HepG2 (cell line): ENCODE results near the gene LEF1.

Source experiments
- JUN ChIP-seq: sonication (generic); formaldehyde crosslinking; IDR thresholded peaks from 2 replicates; pipeline ENCODE4 v1.4.0; 2020; ENCODE audit warnings: mild to moderate bottlenecking, missing genetic modification reagents
- KLF11 ChIP-seq: IDR thresholded peaks from 2 replicates; pipeline ENCODE4 v1.6.1; 2016; ENCODE audit warnings: missing compliant biosample characterization
- PHB2 ChIP-seq: fragments of 450-650 bp; IDR thresholded peaks from 2 replicates; pipeline ENCODE4 v1.6.1; 2018; ENCODE audit not compliant: partially characterized antibody
- TF ChIP-seq, protein P1 (sequence below): sonication (generic); formaldehyde crosslinking; IDR thresholded peaks from 2 replicates; pipeline ENCODE4 v1.4.0; 2020; ENCODE audit warnings: mild to moderate bottlenecking, missing genetic modification reagents

DNA sequence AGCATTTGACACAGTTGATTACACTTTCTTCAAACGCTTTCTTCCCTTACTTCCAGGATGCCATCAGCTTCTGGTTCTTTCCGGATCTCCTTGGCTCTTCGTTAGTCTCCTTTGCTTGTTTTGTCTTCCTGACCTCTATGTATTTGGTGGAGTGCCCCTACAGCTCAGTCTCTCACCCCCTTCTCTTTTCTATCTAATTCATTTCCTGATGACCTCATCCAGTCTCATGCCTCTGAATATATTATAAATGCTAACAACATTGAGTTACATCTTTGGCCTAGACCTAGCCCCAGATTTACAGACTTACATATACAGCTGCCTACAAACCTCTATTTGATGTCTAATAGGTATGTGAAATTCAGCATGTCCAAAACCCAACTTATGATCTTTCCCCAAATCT lies 16.5 kb upstream of the LEF1 start:
- TF ChIP-seq, protein P1, sequence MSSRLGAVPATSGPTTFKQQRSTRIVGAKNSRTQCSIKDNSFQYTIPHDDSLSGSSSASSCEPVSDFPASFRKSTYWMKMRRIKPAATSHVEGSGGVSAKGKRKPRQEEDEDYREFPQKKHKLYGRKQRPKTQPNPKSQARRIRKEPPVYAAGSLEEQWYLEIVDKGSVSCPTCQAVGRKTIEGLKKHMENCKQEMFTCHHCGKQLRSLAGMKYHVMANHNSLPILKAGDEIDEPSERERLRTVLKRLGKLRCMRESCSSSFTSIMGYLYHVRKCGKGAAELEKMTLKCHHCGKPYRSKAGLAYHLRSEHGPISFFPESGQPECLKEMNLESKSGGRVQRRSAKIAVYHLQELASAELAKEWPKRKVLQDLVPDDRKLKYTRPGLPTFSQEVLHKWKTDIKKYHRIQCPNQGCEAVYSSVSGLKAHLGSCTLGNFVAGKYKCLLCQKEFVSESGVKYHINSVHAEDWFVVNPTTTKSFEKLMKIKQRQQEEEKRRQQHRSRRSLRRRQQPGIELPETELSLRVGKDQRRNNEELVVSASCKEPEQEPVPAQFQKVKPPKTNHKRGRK (CRISPR knock-in tag) = no peak
- no peak for TF ChIP-seq KLF11 (CRISPR knock-in tag)
- no peak for TF ChIP-seq JUN (CRISPR knock-in tag)
- no peak for TF ChIP-seq PHB2
